ENCODE measurements around the gene TPD52L2. TPM values are rescaled to one million over a fixed set of nuclear protein-coding genes. Genes with fewer than 3 reads are reported as not detected.

The TPD52L2 gene
- total RNA-seq, 1 experiment from 2014 or later = 149 TPM

DNA sequence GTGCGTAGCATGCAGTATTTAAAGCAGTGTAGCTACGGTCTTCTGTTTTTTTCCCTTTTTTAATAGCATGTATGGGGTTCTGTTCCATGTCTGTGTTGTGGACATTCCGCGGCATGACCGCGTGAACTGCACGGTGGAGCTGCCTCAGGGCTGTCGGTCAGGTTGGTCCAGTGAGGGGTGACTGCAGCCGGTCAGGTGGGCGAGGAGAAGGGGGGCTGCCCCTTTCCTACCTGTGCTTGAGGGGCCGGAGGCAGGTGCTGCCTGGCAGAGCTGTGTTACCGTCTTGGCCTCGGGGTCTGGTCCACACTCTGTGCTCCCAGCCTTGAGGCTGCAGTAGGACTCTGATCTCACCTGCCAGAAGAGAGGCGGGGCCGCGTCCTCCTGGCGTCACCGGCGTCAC, 66.7 kb downstream of the TPD52L2 start:
- H3K27ac ChIP-seq = no peak overlapping the region
- intact Hi-C loops (cut with micrococcal nuclease; ENCODE audit: unreplicated experiment) = no loop called here
- H3K36me3 ChIP-seq (ENCODE audit: low read depth) = peaks cover 21% of the 10 kb centered on the region
- H4K20me1 ChIP-seq (ENCODE audit: insufficient read depth) = peaks cover 38% of the 10 kb centered on the region; the same call in 1 of the 2 replicates
- TF ChIP-seq, protein P1, sequence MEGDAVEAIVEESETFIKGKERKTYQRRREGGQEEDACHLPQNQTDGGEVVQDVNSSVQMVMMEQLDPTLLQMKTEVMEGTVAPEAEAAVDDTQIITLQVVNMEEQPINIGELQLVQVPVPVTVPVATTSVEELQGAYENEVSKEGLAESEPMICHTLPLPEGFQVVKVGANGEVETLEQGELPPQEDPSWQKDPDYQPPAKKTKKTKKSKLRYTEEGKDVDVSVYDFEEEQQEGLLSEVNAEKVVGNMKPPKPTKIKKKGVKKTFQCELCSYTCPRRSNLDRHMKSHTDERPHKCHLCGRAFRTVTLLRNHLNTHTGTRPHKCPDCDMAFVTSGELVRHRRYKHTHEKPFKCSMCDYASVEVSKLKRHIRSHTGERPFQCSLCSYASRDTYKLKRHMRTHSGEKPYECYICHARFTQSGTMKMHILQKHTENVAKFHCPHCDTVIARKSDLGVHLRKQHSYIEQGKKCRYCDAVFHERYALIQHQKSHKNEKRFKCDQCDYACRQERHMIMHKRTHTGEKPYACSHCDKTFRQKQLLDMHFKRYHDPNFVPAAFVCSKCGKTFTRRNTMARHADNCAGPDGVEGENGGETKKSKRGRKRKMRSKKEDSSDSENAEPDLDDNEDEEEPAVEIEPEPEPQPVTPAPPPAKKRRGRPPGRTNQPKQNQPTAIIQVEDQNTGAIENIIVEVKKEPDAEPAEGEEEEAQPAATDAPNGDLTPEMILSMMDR (conservative IDR thresholded peaks at IDR 0.05) = no peak
- TF ChIP-seq EZH2 (IDR thresholded peaks at IDR 0.05; ENCODE audit: low read depth) = no peak
- H3K9me2 ChIP-seq (ENCODE audit: insufficient read depth) = no peaks in the 10 kb centered on the region
- no TSS peak for BruUV-seq (replicated peaks)
- no peaks in the 10 kb centered on the region for H3K4me1 ChIP-seq (replicated peaks; ENCODE audit: insufficient read depth)
- CTCF ChIA-PET = no interaction called here
- POLR2A ChIA-PET (ENCODE audit: unreplicated experiment) = no interaction called here
- H3K4me3 ChIP-seq = no peak overlapping the region
- no peak for DNase-seq
- no peak overlapping the region for H2AFZ ChIP-seq
- peaks cover 11% of the 10 kb centered on the region for H3F3A ChIP-seq (ENCODE audit: insufficient read depth, low read depth)
- no peaks in the 10 kb centered on the region for H3K27me3 ChIP-seq (ENCODE audit: insufficient read depth, low read depth)
- no peaks in the 10 kb centered on the region for H3K9me3 ChIP-seq (ENCODE audit: insufficient read depth, low read depth)
- H3K4me2 ChIP-seq = no peak overlapping the region
- H3K79me2 ChIP-seq (ENCODE audit: low read depth) = no peaks in the 10 kb centered on the region

DNA sequence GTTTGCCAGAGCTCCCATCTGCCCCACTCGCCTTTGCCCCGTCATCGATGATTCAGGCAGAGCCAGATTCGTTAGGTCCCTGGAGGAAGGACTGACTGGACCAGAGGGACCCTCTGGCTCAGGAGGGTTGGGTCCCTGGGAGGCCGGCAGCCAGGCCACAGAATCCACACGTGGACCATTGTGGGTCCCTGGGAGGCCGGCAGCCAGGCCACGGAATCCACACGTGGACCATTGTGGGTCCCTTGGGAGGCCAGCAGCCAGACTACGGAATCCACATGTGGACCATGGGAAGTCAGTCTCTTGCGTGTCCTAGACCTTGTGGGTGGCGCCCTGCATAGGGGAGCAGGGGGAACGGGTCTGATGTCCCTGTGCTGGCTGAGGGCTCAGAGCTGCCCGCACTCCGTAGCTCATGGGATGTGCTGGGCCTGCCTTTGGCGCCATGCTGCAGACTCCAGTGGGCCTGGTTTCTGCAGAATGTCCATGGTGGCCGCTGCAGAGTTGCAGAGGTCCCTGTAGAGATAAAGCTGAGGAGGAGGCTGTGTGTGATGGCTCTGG, 67.6 kb downstream of the TPD52L2 start:
- H3K4me3 ChIP-seq = no peak overlapping the region
- H3F3A ChIP-seq (ENCODE audit: insufficient read depth, low read depth) = peaks cover 18% of the 10 kb centered on the region
- H3K9me2 ChIP-seq (ENCODE audit: insufficient read depth) = no peaks in the 10 kb centered on the region
- peaks cover 21% of the 10 kb centered on the region for H3K36me3 ChIP-seq (ENCODE audit: low read depth)
- no TSS peak for BruUV-seq (replicated peaks)
- TF ChIP-seq, protein P1 (conservative IDR thresholded peaks at IDR 0.05) = no peak
- no peak for TF ChIP-seq EZH2 (IDR thresholded peaks at IDR 0.05; ENCODE audit: low read depth)
- no peaks in the 10 kb centered on the region for H3K9me3 ChIP-seq (ENCODE audit: insufficient read depth, low read depth)
- H3K27ac ChIP-seq = no peak overlapping the region
- ChIA-PET CTCF (no interaction called here), POLR2A (ENCODE audit: unreplicated experiment) (interaction anchor here (0.7 kb wide), 1 partner anchor 210 kb away, joined by 4 read pairs; no protein-coding TSS in a partner anchor)
- H3K79me2 ChIP-seq (ENCODE audit: low read depth) = no peaks in the 10 kb centered on the region
- H4K20me1 ChIP-seq (ENCODE audit: insufficient read depth) = peaks cover 45% of the 10 kb centered on the region; the same call in 1 of the 2 replicates
- H3K27me3 ChIP-seq (ENCODE audit: insufficient read depth, low read depth) = no peaks in the 10 kb centered on the region
- DNase-seq = no peak
- H2AFZ ChIP-seq = no peak overlapping the region
- no peaks in the 10 kb centered on the region for H3K4me1 ChIP-seq (replicated peaks; ENCODE audit: insufficient read depth)
- no peak overlapping the region for H3K4me2 ChIP-seq
- intact Hi-C loops (cut with micrococcal nuclease; ENCODE audit: unreplicated experiment) = no loop called here

DNA sequence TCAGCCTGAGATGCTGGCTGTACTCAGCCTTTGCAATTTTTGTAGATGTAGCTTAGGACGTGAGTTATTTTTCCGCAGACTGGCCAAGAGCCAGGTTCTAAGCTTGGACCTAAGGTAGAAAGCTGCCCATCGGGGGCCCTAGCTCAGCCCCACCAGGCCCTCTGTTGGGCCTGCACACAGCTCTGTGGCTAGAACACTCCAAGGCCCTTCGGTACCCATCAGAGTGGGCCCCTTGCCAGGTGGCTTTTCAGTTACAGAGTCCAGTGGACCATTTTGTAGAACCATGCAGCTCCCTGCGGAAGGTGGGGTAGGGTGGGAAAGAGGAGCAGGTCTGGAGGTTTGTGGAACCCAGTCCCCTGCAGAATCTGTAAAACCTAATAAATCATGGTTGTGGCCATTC, 68.6 kb downstream of the TPD52L2 start:
- no peaks in the 10 kb centered on the region for H3K27me3 ChIP-seq (ENCODE audit: insufficient read depth, low read depth)
- no peaks in the 10 kb centered on the region for H3K4me1 ChIP-seq (replicated peaks; ENCODE audit: insufficient read depth)
- TF ChIP-seq, protein P1 (conservative IDR thresholded peaks at IDR 0.05) = no peak
- no peak for TF ChIP-seq EZH2 (IDR thresholded peaks at IDR 0.05; ENCODE audit: low read depth)
- peaks cover 13% of the 10 kb centered on the region for H3K36me3 ChIP-seq (ENCODE audit: low read depth)
- ChIA-PET CTCF (no interaction called here), POLR2A (ENCODE audit: unreplicated experiment) (interaction anchor here (0.7 kb wide), 1 partner anchor 211 kb away, joined by 4 read pairs; no protein-coding TSS in a partner anchor)
- no peak overlapping the region for H3K27ac ChIP-seq
- no peaks in the 10 kb centered on the region for H3K9me3 ChIP-seq (ENCODE audit: insufficient read depth, low read depth)
- H3F3A ChIP-seq (ENCODE audit: insufficient read depth, low read depth) = peaks cover 23% of the 10 kb centered on the region
- no peak overlapping the region for H3K4me3 ChIP-seq
- peaks cover 47% of the 10 kb centered on the region; the same call in 1 of the 2 replicates for H4K20me1 ChIP-seq (ENCODE audit: insufficient read depth)
- H3K4me2 ChIP-seq = no peak overlapping the region
- no TSS peak for BruUV-seq (replicated peaks)
- H3K9me2 ChIP-seq (ENCODE audit: insufficient read depth) = no peaks in the 10 kb centered on the region
- intact Hi-C loops (cut with micrococcal nuclease; ENCODE audit: unreplicated experiment) = no loop called here
- no peak for DNase-seq
- no peak overlapping the region for H2AFZ ChIP-seq
- H3K79me2 ChIP-seq (ENCODE audit: low read depth) = no peaks in the 10 kb centered on the region
